Stimulated activated naive CD8-positive, alpha-beta T cell treated with anti-CD3 and anti-CD28 coated beads, Interleukin-15, Interleukin-2, amounts not matched to agents 100 ng/mL and 50 ng/mL, for 24 hours (primary cell): ENCODE results near the gene PPP2R3A.

Source experiments
- H3K27ac Mint-ChIP-seq: one replicate; pipeline ENCODE4 v1.8.0; 2021; ENCODE audit warnings: mild to moderate bottlenecking, mixed read lengths
- H3K27me3 Mint-ChIP-seq: one replicate; pipeline ENCODE4 v1.8.0; 2021; ENCODE audit warnings: mixed read lengths
- H3K36me3 Mint-ChIP-seq: one replicate; pipeline ENCODE4 v1.8.0; 2021; ENCODE audit warnings: low read depth, mixed read lengths
- H3K4me1 Mint-ChIP-seq: one replicate; pipeline ENCODE4 v1.8.0; 2021; ENCODE audit warnings: low read depth, mixed read lengths
- H3K4me3 Mint-ChIP-seq: one replicate; pipeline ENCODE4 v1.8.0; 2021; ENCODE audit warnings: mild to moderate bottlenecking, mixed read lengths
- H3K9me3 Mint-ChIP-seq: one replicate; pipeline ENCODE4 v1.8.0; 2021; ENCODE audit warnings: mixed read lengths

PPP2R3A gene

GRCh38 chr3:136036306-136036705 is 70.8 kb downstream of the PPP2R3A start:
- H3K9me3 Mint-ChIP-seq = peaks cover 5% of the 10 kb centered on the region
- no peaks in the 10 kb centered on the region for H3K36me3 Mint-ChIP-seq
- no peaks in the 10 kb centered on the region for H3K4me1 Mint-ChIP-seq
- no peak overlapping the region for H3K4me3 Mint-ChIP-seq
- H3K27me3 Mint-ChIP-seq = peaks cover 6% of the 10 kb centered on the region
- H3K27ac Mint-ChIP-seq = no peak overlapping the region

- H3K36me3 Mint-ChIP-seq = no peaks in the 10 kb centered on the region
- H3K4me3 Mint-ChIP-seq = no peak overlapping the region
- H3K9me3 Mint-ChIP-seq = peaks cover 1% of the 10 kb centered on the region
- no peak overlapping the region for H3K27ac Mint-ChIP-seq
- peaks cover 11% of the 10 kb centered on the region for H3K27me3 Mint-ChIP-seq
- H3K4me1 Mint-ChIP-seq = no peaks in the 10 kb centered on the region
Observed at GRCh38 chr3:136038668-136039067, 73.1 kb downstream of the PPP2R3A start.

GRCh38 chr3:136042608-136043221 is 77.2 kb downstream of the PPP2R3A start:
- Mint-ChIP-seq H3K36me3 (no peaks in the 10 kb centered on the region), H3K27ac (no peak overlapping the region), H3K4me1 (no peaks in the 10 kb centered on the region), H3K27me3 (peaks cover 11% of the 10 kb centered on the region), H3K9me3 (no peaks in the 10 kb centered on the region), H3K4me3 (no peak overlapping the region)

- H3K27me3 Mint-ChIP-seq = peaks cover 18% of the 10 kb centered on the region
- H3K9me3 Mint-ChIP-seq = no peaks in the 10 kb centered on the region
- H3K4me3 Mint-ChIP-seq = no peak overlapping the region
- no peaks in the 10 kb centered on the region for H3K4me1 Mint-ChIP-seq
- no peaks in the 10 kb centered on the region for H3K36me3 Mint-ChIP-seq
- no peak overlapping the region for H3K27ac Mint-ChIP-seq
Observed at GRCh38 chr3:136044980-136045745, 79.6 kb downstream of the PPP2R3A start.

GRCh38 chr3:136048068-136048467 is 82.5 kb downstream of the PPP2R3A start:
- Mint-ChIP-seq H3K27ac (no peak overlapping the region), H3K9me3 (no peaks in the 10 kb centered on the region), H3K27me3 (peaks cover 13% of the 10 kb centered on the region), H3K36me3 (no peaks in the 10 kb centered on the region), H3K4me3 (no peak overlapping the region), H3K4me1 (no peaks in the 10 kb centered on the region)

DNA sequence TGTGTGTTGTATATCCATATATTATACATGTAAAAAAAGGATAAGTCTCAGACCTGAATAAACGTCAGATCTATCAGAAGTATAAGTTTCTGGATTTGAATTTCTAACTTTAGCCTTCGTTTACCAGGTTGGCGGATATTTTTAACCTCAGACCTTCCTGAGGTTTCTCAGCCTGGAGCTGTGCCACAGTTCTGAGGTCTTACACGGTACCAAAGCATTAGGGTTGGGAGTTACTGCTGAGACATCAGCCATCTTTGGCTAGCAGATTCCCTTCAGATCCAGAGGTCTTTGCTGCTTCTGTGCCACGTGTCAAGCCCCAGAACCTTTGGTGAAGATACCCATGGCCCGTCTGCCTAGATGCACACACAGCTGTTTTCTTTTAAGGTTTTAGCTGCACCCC is 84.7 kb downstream of the PPP2R3A start:
- H3K9me3 Mint-ChIP-seq = no peaks in the 10 kb centered on the region
- no peaks in the 10 kb centered on the region for H3K4me1 Mint-ChIP-seq
- no peak overlapping the region for H3K4me3 Mint-ChIP-seq
- no peak overlapping the region for H3K27ac Mint-ChIP-seq
- peaks cover 19% of the 10 kb centered on the region for H3K27me3 Mint-ChIP-seq
- no peaks in the 10 kb centered on the region for H3K36me3 Mint-ChIP-seq

- Mint-ChIP-seq H3K27me3 (peaks cover 26% of the 10 kb centered on the region), H3K4me3 (no peak overlapping the region), H3K9me3 (no peaks in the 10 kb centered on the region), H3K27ac (no peak overlapping the region), H3K4me1 (no peaks in the 10 kb centered on the region), H3K36me3 (no peaks in the 10 kb centered on the region)
Observed at GRCh38 chr3:136055491-136055890, 90.0 kb downstream of the PPP2R3A start.

DNA sequence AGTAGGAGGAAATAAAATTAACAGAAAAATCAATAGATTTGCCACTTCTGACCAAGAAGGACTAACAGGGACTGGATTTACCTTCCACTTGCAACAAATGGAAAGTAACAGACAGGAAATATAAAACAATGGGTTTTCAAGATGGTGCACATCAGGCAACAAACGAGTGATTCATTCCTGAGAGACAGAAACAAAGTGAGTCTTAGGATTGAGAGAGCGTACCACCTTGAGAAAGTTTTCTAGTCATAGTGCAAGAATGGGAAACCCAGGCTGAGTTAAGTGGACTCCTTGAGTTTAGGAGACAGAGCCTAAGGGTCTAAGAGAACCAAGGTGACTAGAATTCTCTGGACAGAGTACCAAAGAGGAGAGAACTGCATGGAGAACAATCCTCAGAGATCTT is 101.7 kb downstream of the PPP2R3A start:
- Mint-ChIP-seq H3K4me3 (no peak overlapping the region), H3K27ac (no peak overlapping the region), H3K9me3 (no peaks in the 10 kb centered on the region), H3K4me1 (no peaks in the 10 kb centered on the region), H3K36me3 (no peaks in the 10 kb centered on the region), H3K27me3 (no peaks in the 10 kb centered on the region)

- no peaks in the 10 kb centered on the region for H3K4me1 Mint-ChIP-seq
- no peaks in the 10 kb centered on the region for H3K27me3 Mint-ChIP-seq
- H3K4me3 Mint-ChIP-seq = no peak overlapping the region
- H3K27ac Mint-ChIP-seq = no peak overlapping the region
- H3K9me3 Mint-ChIP-seq = no peaks in the 10 kb centered on the region
- H3K36me3 Mint-ChIP-seq = no peaks in the 10 kb centered on the region
Observed at GRCh38 chr3:136068708-136069107, 103.2 kb downstream of the PPP2R3A start.

DNA sequence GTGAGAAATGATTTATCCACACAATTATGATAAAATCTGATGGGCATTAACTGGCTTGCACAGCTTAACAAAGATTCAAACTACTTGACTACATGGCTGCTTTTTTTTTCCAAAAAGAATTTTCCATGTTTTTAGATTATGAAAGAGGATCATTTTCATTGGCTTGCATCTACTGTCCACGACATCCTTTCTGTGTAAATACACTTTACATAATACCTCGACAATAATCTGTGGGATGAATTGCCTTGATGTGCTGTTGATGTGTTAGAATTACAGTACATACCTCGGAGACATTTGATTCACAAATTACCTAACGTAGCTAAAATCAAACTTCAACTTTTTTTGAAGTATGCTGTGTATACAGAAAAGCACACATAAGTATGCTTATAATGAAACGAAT is 104.4 kb downstream of the PPP2R3A start:
- H3K27ac Mint-ChIP-seq = no peak overlapping the region

GRCh38 chr3:136070334-136070733 is 104.8 kb downstream of the PPP2R3A start:
- Mint-ChIP-seq H3K9me3 (no peaks in the 10 kb centered on the region), H3K36me3 (no peaks in the 10 kb centered on the region), H3K4me1 (no peaks in the 10 kb centered on the region), H3K4me3 (no peak overlapping the region), H3K27ac (no peak overlapping the region), H3K27me3 (no peaks in the 10 kb centered on the region)

More for the DNA sequence above, 104.4 kb downstream of the PPP2R3A start:
- no peak overlapping the region for H3K4me3 Mint-ChIP-seq
- no peaks in the 10 kb centered on the region for H3K36me3 Mint-ChIP-seq
- no peaks in the 10 kb centered on the region for H3K27me3 Mint-ChIP-seq
- H3K9me3 Mint-ChIP-seq = no peaks in the 10 kb centered on the region
- no peaks in the 10 kb centered on the region for H3K4me1 Mint-ChIP-seq

GRCh38 chr3:136070953-136071949 is 105.7 kb downstream of the PPP2R3A start:
- no peaks in the 10 kb centered on the region for H3K9me3 Mint-ChIP-seq
- no peak overlapping the region for H3K27ac Mint-ChIP-seq
- H3K4me1 Mint-ChIP-seq = no peaks in the 10 kb centered on the region
- H3K36me3 Mint-ChIP-seq = no peaks in the 10 kb centered on the region
- no peak overlapping the region for H3K4me3 Mint-ChIP-seq
- no peaks in the 10 kb centered on the region for H3K27me3 Mint-ChIP-seq

GRCh38 chr3:136074546-136075170 is 109.1 kb downstream of the PPP2R3A start:
- Mint-ChIP-seq H3K4me3 (no peak overlapping the region), H3K27me3 (no peaks in the 10 kb centered on the region), H3K4me1 (no peaks in the 10 kb centered on the region), H3K36me3 (no peaks in the 10 kb centered on the region), H3K27ac (no peak overlapping the region), H3K9me3 (no peaks in the 10 kb centered on the region)

GRCh38 chr3:136075218-136075808 is 109.8 kb downstream of the PPP2R3A start:
- Mint-ChIP-seq H3K4me3 (no peak overlapping the region), H3K9me3 (no peaks in the 10 kb centered on the region), H3K4me1 (no peaks in the 10 kb centered on the region), H3K27me3 (no peaks in the 10 kb centered on the region), H3K27ac (no peak overlapping the region), H3K36me3 (no peaks in the 10 kb centered on the region)
